HG02759 (cell line): ENCODE data around the gene SCAI.
"Not testable (repeated sequence)": the region's sequence is repeated elsewhere in the genome, so short reads cannot be mapped to it uniquely, and the experiment has no call there.

Experiments used
- ATAC-seq: cut with Tn5 transposase; IDR thresholded peaks from one replicate; pipeline ENCODE4 v1.9.1; 2021; ENCODE audit warnings: mild to moderate bottlenecking, moderate library complexity; ENCODE audit not compliant: unreplicated experiment

The SCAI gene

DNA sequence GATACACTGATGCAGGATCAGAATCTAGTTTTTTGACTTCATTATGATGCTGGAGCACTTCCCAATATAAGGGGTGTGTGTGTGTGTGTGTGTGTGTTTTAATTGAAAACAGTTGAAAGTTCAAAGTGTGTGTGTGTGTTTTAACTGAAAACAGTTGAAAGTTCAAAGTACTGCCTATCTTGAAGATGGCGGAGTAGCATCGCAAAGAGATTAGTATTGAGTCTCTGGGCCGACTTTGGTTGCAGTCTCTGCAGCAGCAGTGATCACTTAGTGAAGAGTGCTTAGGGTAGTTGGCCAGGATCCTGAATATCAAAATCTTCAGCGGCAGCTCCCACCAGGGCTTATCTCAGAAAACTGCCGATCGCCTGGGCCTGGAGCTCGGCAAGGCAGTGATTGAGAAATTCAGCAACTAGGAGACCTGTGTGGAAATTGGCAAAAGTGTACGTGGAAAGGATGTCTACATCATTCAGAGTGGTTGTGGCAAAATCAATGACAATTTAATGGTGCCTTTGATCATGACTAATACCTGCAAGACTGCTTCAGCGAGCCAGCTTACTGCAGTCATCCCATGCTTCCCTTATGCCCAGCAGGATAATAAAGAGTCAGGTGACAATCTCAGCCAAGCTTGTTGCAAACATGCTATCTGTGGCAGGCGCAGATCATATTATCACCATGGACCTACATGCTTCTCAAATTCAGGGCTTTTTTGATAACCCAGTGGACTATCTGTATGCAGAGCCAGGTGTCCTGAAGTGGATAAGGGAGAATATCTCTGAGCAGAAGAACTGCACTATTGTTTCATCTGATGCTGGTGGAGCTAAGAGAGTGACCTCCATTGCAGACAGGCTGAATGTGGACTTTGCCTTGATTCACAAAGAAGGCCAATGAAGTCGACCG is 7.3 kb upstream of the SCAI start:
- ATAC-seq, result no peak

DNA sequence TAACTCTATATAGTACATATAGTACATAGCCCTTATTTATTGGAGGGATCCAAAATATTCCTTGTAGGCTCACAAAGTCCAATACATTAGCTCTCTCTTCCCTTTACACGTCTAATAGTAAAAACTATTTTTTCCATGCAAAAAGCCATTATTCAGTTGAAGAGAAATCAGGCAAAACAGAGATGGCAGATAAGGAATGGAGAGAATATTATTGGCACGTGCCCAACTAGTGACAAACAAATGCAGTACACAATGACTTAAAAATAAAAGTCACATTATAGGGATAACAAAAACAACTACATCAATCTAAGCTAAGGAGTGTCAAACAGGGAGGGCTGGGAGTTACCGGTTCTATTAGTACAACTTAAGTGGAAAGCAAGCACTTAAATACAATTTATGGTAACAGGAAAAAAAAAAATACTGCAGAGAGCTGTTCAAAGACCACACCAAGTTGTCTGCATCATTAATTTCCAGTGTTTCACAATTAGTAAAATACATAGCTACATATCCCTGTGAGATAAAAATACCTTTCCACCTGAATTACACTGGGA is 4.1 kb upstream of the SCAI start:
- ATAC-seq, result no peak

GRCh38 chr9:125146247-125146646 is 2.9 kb upstream of the SCAI start:
- no peak for ATAC-seq

- no peak for ATAC-seq
Observed at GRCh38 chr9:125145425-125145824, 2.1 kb upstream of the SCAI start.

GRCh38 chr9:125142560-125143376 is 560 bp downstream of the SCAI start:
- ATAC-seq, result no peak

- ATAC-seq, result no peak
Observed at GRCh38 chr9:125141751-125142150, 1.6 kb downstream of the SCAI start.

- no peak for ATAC-seq
Observed at GRCh38 chr9:125141251-125141650, 2.1 kb downstream of the SCAI start.

DNA sequence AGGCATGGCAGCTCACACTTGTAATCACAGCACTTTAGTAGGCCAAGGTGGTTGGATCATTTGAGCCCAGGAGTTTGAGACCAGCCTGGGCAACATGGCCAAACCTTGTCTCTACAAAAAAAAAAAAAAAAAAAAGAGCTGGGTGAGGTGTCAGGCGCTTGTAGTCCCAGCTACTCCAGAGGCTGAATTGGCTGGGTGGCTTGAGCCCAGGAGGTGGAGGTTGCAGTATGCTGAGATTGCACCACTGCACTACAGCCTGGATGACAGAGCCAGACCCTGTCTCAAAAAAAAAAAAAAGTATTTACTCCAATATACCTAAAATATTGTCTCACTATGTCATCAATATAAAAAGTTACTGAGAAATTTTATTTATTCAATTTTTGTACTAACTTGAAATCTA is 2.8 kb downstream of the SCAI start:
- no peak for ATAC-seq

- ATAC-seq, result no peak
Observed at GRCh38 chr9:125137200-125137599, 6.1 kb downstream of the SCAI start.

DNA sequence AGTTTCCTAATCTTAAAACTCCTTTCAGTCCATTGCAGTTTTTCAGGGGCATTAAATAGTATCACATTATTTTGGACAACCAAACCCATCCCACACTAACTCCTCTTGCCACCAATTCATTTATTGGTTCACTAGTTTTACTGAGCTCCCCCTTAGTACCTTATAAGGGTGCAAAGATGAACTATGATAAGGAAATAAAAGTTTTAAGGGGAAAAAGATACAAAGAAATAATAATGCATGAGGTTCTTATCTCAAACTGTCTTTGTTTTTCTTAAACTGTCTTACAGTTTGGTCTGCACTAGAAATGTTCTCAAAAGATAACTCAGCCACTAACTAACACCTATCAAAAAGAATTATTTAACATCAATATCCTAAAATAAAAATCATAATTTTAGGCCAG is 8.4 kb downstream of the SCAI start:
- ATAC-seq, result no peak

DNA sequence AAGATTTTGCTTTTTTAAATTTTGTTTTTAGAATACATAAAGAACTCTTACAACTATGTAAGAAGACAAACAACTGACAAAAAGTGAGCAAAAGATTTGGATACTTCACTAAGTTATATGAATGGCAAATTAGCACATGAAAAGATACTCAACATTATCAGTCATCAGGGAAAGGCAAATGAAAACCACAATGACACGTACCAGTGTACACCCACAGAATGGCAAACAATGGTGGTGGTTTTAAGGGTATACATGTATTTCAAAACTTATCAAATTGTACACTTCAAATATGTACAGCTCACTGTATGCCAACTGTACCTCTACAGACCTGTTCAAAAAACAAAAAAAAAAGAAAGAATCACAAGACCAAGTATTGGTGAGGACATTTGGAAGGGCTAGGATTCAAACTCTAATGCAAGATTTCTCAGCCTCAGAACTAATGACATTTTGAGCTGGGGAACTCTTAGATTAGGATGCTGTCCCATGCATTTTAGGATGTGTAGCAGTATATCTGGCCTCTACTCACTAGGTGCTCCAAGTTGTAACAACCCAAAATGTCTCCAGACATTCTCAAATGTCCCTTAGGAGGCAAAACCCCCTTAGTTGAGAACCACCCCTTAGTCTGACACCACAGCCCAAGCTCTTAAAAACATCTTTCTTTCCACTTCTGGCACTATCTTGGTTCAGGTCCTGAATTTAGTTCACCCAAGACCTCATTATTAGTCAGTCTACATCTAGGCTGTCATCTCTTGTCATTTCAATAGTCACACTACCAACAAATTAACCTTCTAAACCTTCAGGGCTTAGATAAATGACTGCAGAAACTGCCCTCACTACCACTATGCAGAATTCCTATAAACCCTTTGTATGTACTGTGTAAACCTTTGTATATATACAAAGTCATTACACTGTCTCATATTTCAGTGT is 9.7 kb downstream of the SCAI start:
- ATAC-seq, result no peak

GRCh38 chr9:125131778-125132177 is 11.6 kb downstream of the SCAI start:
- no peak for ATAC-seq

DNA sequence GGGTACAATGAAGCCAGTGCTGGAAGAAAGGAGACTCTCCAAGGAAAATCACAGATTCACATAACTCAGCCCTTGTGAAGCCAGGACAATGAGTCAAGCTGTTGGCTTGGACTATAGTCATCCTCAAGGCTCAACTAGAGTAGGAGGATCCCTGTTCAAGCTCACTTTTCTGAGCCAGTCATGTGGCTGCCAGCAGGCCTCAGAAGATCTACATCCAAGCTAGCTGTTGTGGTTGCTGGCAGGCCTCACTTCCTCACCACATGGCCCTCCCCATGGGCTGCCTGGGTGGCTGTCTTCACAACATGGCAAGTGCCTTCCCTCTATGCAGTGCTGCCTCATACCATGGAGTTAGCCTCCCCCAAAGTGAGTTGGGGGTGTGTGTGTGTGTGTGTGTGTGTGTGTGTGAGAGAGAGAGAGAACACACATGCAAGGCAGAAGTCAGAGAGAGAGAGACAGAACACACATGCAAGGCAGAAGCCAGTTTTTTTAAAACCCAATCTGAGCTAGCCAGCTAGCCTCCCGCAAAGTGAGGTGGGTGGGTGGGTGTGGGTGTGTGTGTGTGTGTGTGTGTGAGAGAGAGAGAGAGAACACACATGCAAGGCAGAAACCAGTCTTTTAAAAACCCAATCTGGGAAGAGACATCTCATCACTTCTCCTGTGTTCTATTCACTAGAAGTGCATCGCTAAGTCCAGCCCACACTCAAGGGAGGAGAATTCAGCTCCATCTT is 17.1 kb downstream of the SCAI start:
- peak; percentile 97 for ATAC-seq

- no peak for ATAC-seq
Observed at GRCh38 chr9:125125523-125125922, 17.8 kb downstream of the SCAI start.

DNA sequence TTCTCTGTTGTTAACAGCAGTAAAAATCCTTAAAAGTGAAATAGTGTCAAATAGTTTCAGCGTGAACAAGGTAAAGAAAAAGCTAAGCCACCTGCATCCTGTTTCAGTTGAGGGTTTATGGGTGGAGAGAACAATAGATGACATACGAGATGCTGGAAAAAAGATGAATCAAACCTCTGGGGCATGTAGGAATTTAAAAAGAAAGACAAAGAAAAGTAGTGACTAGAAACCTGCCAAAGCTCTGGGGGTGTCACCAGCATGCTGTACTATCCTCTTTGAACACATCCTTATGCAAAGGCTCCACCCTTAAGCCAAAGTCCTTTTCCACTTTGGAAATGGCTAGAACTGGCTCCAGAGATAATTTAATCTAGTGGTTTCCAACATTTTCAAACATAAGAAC is 22.2 kb downstream of the SCAI start:
- ATAC-seq, result no peak

GRCh38 chr9:125119643-125120286 is 23.6 kb downstream of the SCAI start:
- ATAC-seq, result no peak

DNA sequence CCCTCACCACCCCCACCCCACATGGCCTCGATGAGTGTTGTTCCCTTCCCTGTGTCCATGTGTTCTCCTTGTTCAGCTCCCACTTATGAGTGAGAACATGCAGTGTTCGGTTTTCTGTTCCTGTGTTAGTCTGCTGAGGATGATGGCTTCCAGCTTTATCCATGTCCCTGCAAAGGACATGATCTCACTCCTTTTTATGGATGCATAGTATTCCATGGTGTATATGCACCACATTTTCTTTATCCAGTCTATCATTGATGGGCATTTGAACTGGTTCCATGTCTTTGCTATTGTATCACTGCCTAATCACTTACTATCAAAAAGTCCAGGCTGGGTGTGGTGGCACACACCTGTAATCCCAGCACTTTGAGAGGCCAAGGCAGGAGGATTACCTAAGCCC is 24.6 kb downstream of the SCAI start:
- not testable (repeated sequence) for ATAC-seq

DNA sequence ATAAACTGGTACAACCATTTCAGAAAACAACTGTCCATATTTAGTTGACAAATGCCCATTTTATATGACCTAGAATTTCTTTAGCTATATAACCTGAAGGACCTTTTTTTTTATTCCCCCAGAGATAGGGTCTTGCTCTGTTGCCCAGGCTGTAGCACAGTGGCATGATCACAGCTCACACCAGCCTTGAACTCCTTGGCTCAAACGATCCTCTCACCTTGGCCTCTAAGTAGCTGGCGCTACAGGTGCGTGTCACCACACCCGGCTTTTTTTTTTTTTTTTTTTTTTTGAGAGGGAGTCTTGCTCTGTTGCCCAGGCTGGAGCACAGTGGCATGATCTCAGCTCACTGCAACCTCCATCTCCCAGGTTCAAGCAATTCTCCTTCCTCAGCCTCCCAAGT is 28.8 kb downstream of the SCAI start:
- not testable (repeated sequence) for ATAC-seq

- no peak for ATAC-seq
Observed at GRCh38 chr9:125110464-125110863, 32.9 kb downstream of the SCAI start.
